ENCODE measurements around the gene TLCD4. TPM values are rescaled to one million over a fixed set of nuclear protein-coding genes. Genes with fewer than 3 reads are reported as not detected.

Gene TLCD4
- 1.6 to 2.6 TPM (median 2.4 TPM) in 3 replicates for total RNA-seq
- long read RNA-seq, full-length matches to known transcripts, result 8 of 10 reads
- long read RNA-seq, partial matches to known transcripts, result 0 of 10 reads
- long read RNA-seq, other reads (novel, unspliced or antisense), result 2 of 10 reads

GRCh38 chr1:95117207-95118066 lies at the start of gene TLCD4:
TLCD4 (plus strand) TSS chr1:95117355; CDS start chr1:95143902, 26,547 bp downstream.
- peak within 1 kb of the TSS; percentile 81 for H3K4me3 Mint-ChIP-seq (ENCODE audit: unreplicated experiment)
- H3K4me1 Mint-ChIP-seq (ENCODE audit: low read depth), result peaks cover 11% of the 10 kb centered on the region
- H3K27ac Mint-ChIP-seq (ENCODE audit: unreplicated experiment), result no peak within 1 kb of the TSS
- H3K9me3 Mint-ChIP-seq (ENCODE audit: low read depth), result no peaks in the 10 kb centered on the region
- peaks cover 18% of the 10 kb centered on the region for H3K27me3 Mint-ChIP-seq (ENCODE audit: low read depth)
- H3K36me3 Mint-ChIP-seq (ENCODE audit: low read depth), result peaks cover 2% of the 10 kb centered on the region
- DNase-seq (ENCODE audit: low spot score), result no peak
- no peak for TF ChIP-seq CTCF (IDR thresholded peaks at IDR 0.05)

- Mint-ChIP-seq H3K9me3 (ENCODE audit: low read depth) (peaks cover 4% of the 10 kb centered on the region), H3K4me3 (ENCODE audit: unreplicated experiment) (no peak overlapping the region), H3K36me3 (ENCODE audit: low read depth) (peaks cover 21% of the 10 kb centered on the region), H3K27ac (ENCODE audit: unreplicated experiment) (no peak overlapping the region), H3K4me1 (ENCODE audit: low read depth) (peaks cover 9% of the 10 kb centered on the region), H3K27me3 (ENCODE audit: low read depth) (no peaks in the 10 kb centered on the region)
- DNase-seq (ENCODE audit: low spot score), result no peak
- TF ChIP-seq CTCF (IDR thresholded peaks at IDR 0.05), result no peak
Measured at GRCh38 chr1:95067568-95067967, 49.6 kb upstream of the TLCD4 start.

- Mint-ChIP-seq H3K4me3 (ENCODE audit: unreplicated experiment) (no peak overlapping the region), H3K27me3 (ENCODE audit: low read depth) (no peaks in the 10 kb centered on the region), H3K36me3 (ENCODE audit: low read depth) (peaks cover 7% of the 10 kb centered on the region), H3K27ac (ENCODE audit: unreplicated experiment) (no peak overlapping the region), H3K9me3 (ENCODE audit: low read depth) (no peaks in the 10 kb centered on the region), H3K4me1 (ENCODE audit: low read depth) (peaks cover 13% of the 10 kb centered on the region)
- no peak for TF ChIP-seq CTCF (IDR thresholded peaks at IDR 0.05)
- no peak for DNase-seq (ENCODE audit: low spot score)
Measured at GRCh38 chr1:95068956-95069709, 48.0 kb upstream of the TLCD4 start.

GRCh38 chr1:95069710-95070093 lies 47.5 kb upstream of the TLCD4 start:
- peaks cover 13% of the 10 kb centered on the region for H3K4me1 Mint-ChIP-seq (ENCODE audit: low read depth)
- H3K9me3 Mint-ChIP-seq (ENCODE audit: low read depth), result no peaks in the 10 kb centered on the region
- DNase-seq (ENCODE audit: low spot score), result no peak
- no peaks in the 10 kb centered on the region for H3K27me3 Mint-ChIP-seq (ENCODE audit: low read depth)
- no peak for TF ChIP-seq CTCF (IDR thresholded peaks at IDR 0.05)
- H3K4me3 Mint-ChIP-seq (ENCODE audit: unreplicated experiment), result no peak overlapping the region
- no peak overlapping the region for H3K27ac Mint-ChIP-seq (ENCODE audit: unreplicated experiment)
- H3K36me3 Mint-ChIP-seq (ENCODE audit: low read depth), result peaks cover 4% of the 10 kb centered on the region

GRCh38 chr1:95071539-95071938 lies 45.6 kb upstream of the TLCD4 start:
- H3K27me3 Mint-ChIP-seq (ENCODE audit: low read depth), result no peaks in the 10 kb centered on the region
- H3K27ac Mint-ChIP-seq (ENCODE audit: unreplicated experiment), result no peak overlapping the region
- H3K36me3 Mint-ChIP-seq (ENCODE audit: low read depth), result peaks cover 2% of the 10 kb centered on the region
- peak overlapping the region; percentile 92 for H3K4me3 Mint-ChIP-seq (ENCODE audit: unreplicated experiment)
- no peaks in the 10 kb centered on the region for H3K9me3 Mint-ChIP-seq (ENCODE audit: low read depth)
- DNase-seq (ENCODE audit: low spot score), result no peak
- H3K4me1 Mint-ChIP-seq (ENCODE audit: low read depth), result peaks cover 13% of the 10 kb centered on the region
- TF ChIP-seq CTCF (IDR thresholded peaks at IDR 0.05), result no peak
